Mesothelial cell of epicardium (in vitro differentiated cells): ENCODE results near the gene THOP1. TPM values are rescaled to one million over a fixed set of nuclear protein-coding genes. Genes with fewer than 3 reads are reported as not detected.

Experiments used
- DNase-seq, 2 experiments: peaks; one replicate each; pipeline ENCODE4 v3.0.0; 2021; ENCODE audit warnings: low spot score in 2 of 2; ENCODE audit not compliant: unreplicated experiment in 2 of 2
- H3K27ac Mint-ChIP-seq: 2 replicates; pipeline ENCODE4 v1.8.0; 2021; ENCODE audit warnings: mixed read lengths
- H3K27me3 Mint-ChIP-seq: 2 replicates; pipeline ENCODE4 v1.8.0; 2021; ENCODE audit warnings: low read depth, mixed read lengths
- H3K36me3 Mint-ChIP-seq: 2 replicates; pipeline ENCODE4 v1.8.0; 2021; ENCODE audit warnings: mixed read lengths
- H3K4me1 Mint-ChIP-seq: 2 replicates; pipeline ENCODE4 v1.8.0; 2021; ENCODE audit warnings: mixed read lengths
- H3K4me3 Mint-ChIP-seq: 2 replicates; pipeline ENCODE4 v1.8.0; 2021; ENCODE audit warnings: mild to moderate bottlenecking, moderate library complexity, mixed read lengths
- H3K9me3 Mint-ChIP-seq: 2 replicates; pipeline ENCODE4 v1.8.0; 2021; ENCODE audit warnings: mixed read lengths
- total RNA-seq: library from RNA; stranded (reverse); gene quantifications from 3 replicates; pipeline ENCODE4 v1.2.1, GENCODE V29; 2021
- TF ChIP-seq, protein P1 (sequence below): fragments of 200-600 bp; sonication (generic); IDR thresholded peaks from one replicate; pipeline ENCODE4 v1.5.0; 2021; ENCODE audit warnings: antibody characterized with exemption; ENCODE audit not compliant: unreplicated experiment

Gene THOP1
- total RNA-seq, 1 donor from 2014 or later, result 80.8 TPM

DNA sequence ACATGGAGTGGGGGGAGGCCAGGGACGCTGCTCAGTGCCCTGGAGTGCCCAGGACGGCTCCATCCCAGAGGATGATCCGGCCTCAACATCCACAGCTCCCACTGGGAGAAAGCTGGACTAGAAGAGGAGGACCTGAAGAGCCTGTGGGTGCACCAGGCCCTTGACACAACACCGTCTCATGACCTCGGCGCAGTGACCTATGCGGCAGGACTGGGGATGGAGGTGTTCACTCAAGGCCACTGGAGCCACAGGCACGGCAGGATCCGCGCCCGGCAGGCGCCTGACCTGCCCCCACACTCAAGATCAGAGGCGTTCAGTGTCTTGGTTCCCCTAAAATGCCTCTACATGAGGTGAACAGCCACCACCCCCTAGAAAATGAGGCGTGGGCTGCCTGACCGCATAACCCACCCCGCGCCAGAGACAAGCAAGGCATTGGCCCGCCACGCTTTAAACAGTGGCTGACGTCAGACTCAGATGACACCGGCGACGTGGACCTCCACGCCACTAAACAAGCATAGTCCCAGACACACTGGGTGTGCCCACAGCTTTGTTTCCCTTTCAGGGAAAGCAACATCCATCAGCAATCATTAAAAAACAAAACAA lies 10.2 kb upstream of the THOP1 start:
- Mint-ChIP-seq H3K4me1 (peaks cover under 1% of the 10 kb centered on the region), H3K27ac (no peak overlapping the region)

DNA sequence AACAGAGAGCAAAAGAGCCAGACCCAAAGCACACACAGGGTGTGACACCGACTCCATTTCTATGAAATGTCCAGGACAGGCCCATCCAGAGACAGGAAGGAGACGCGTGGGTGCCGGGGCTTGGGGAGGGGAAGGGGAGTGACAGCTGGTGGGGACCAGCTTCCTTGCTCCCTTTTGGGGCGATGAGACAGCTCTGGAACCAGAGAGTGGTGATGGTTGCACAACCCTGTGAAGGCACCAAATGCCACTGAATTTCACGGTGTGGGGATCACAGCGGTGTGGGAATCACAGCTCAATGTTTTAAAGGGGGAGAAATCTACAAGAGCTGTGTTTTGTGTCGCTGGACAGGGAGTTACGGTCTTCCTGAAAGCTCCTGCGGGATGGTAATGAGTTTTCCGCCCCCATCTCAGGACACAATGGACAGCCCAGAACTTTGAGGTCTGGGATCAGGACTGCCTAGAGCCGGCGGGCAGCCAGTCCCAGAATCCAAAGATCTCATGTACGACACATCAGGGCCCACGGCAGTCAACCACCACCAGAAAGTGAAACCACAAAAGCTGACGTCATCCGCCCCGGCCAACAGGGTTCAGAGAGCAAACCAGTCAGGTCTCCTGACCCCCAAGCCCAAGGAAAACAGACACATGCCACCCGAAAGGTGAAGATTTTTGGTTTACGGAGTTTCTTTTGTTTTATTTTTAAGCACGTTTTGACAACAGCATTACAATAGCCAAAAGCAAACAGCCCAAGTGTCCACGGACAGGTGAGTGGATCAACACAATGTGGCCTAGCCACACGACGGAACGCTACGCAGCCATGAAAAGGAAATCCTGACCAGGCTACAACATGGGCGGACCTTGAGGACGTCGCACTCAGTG lies 9.5 kb upstream of the THOP1 start:
- Mint-ChIP-seq H3K4me3 (no peak overlapping the region), H3K27me3 (no peaks in the 10 kb centered on the region), H3K9me3 (no peaks in the 10 kb centered on the region), H3K27ac (no peak overlapping the region), H3K36me3 (peaks cover 21% of the 10 kb centered on the region), H3K4me1 (peaks cover 4% of the 10 kb centered on the region)
- TF ChIP-seq, protein P1, sequence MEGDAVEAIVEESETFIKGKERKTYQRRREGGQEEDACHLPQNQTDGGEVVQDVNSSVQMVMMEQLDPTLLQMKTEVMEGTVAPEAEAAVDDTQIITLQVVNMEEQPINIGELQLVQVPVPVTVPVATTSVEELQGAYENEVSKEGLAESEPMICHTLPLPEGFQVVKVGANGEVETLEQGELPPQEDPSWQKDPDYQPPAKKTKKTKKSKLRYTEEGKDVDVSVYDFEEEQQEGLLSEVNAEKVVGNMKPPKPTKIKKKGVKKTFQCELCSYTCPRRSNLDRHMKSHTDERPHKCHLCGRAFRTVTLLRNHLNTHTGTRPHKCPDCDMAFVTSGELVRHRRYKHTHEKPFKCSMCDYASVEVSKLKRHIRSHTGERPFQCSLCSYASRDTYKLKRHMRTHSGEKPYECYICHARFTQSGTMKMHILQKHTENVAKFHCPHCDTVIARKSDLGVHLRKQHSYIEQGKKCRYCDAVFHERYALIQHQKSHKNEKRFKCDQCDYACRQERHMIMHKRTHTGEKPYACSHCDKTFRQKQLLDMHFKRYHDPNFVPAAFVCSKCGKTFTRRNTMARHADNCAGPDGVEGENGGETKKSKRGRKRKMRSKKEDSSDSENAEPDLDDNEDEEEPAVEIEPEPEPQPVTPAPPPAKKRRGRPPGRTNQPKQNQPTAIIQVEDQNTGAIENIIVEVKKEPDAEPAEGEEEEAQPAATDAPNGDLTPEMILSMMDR, result no peak
- DNase-seq, result no peak

More for the DNA sequence above, 10.2 kb upstream of the THOP1 start:
- TF ChIP-seq, protein P1, result no peak
- no peak overlapping the region for H3K4me3 Mint-ChIP-seq
- peaks cover 17% of the 10 kb centered on the region for H3K36me3 Mint-ChIP-seq
- H3K9me3 Mint-ChIP-seq, result no peaks in the 10 kb centered on the region
- DNase-seq, result no peak
- no peaks in the 10 kb centered on the region for H3K27me3 Mint-ChIP-seq

DNA sequence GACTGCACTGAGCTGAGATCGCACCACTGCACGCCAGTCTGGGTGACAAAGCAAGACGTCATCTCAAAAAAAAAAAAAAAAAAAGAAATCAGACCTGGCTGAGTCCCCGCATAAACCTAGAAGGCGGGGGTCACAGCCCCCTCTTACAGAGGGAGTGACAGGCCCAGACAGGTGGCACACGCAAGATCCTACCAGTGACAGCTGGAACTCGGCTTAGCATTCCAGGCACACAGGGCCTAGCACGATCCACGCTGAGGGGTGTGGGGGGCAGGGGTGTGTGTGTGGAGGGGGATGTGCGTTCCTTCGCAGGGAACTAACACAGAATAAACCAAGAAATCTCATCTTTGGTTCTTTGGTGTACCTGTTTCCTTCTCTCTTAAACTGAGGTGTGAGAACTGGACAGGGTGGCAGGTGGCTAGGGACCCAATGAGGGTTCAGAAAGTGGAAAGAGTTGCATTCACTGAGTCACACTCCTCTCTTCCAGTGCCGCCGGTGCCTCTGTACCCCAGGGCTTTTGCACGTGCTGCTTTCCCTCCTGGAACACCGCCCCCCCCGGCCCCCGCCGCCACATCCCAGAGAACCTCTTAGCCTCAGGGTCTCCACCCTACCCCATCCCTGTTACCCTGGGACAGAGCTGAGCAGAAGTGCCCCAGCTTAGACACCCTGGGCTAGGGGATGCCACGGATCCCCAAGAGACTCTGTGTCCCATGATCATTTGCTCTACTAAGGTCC lies 7.2 kb upstream of the THOP1 start:
- Mint-ChIP-seq H3K27me3 (no peaks in the 10 kb centered on the region), H3K9me3 (no peaks in the 10 kb centered on the region), H3K27ac (no peak overlapping the region), H3K36me3 (peaks cover 19% of the 10 kb centered on the region), H3K4me1 (peaks cover 14% of the 10 kb centered on the region), H3K4me3 (no peak overlapping the region)
- TF ChIP-seq, protein P1, result no peak
- DNase-seq, result no peak

DNA sequence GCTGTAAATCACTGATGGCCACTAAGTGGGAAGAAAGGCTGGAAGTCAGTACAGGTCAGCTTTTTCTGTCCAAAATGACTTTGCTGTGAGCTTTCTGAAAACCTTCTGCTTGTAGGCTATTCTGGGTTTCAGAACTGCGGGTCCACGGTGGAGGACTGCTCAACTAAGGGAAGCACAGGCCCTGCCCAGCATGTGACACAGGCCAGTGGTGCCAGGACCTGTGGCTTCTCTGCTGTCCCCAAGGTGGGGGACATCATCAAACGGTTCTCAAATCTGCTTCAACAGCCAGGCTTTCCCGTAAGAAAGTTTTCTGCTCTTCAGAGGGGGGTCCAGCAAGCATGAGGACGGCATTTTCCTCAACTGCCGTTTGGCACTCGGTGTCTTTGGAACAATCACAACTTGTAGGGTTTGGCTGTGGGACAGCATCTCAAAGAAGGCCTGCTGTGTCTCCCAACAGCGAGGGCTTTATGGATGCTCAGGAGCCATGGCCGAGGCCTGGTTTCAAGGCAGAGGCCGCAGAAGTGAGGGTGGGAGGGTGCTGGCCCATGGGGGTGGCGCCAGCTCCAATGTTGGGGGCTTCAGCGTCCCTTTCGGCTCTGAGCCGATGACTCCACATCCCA lies 6.1 kb upstream of the THOP1 start:
- H3K27ac Mint-ChIP-seq, result no peak overlapping the region
- H3K36me3 Mint-ChIP-seq, result peaks cover 19% of the 10 kb centered on the region
- H3K27me3 Mint-ChIP-seq, result no peaks in the 10 kb centered on the region
- TF ChIP-seq, protein P1, result no peak
- no peak overlapping the region for H3K4me3 Mint-ChIP-seq
- no peak for DNase-seq
- H3K9me3 Mint-ChIP-seq, result no peaks in the 10 kb centered on the region
- peaks cover 22% of the 10 kb centered on the region for H3K4me1 Mint-ChIP-seq

DNA sequence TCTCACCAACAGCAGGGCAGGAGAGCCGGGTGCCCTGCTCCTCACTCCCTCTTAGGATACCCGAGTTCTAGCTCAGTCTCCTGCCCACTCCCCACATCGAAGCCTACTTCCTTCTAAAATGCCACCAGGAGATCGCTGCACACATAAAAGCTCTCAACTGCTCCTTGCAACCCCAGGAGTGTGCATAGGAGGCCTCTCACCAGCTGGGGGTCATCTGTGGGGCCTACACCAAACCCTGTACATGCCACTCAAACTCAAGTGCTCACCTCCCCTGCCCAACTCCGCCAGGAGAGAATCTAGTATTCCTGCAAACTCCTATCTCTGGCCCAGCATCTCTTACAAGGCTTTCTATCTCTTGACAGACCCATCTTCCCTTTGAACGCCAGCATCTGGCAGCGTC lies 5.0 kb upstream of the THOP1 start:
- TF ChIP-seq, protein P1, result no peak
- Mint-ChIP-seq H3K4me1 (peaks cover 29% of the 10 kb centered on the region), H3K27ac (peak overlapping the region; percentile 17), H3K9me3 (no peaks in the 10 kb centered on the region), H3K27me3 (no peaks in the 10 kb centered on the region), H3K4me3 (peak overlapping the region; percentile 5), H3K36me3 (peaks cover 15% of the 10 kb centered on the region)
- DNase-seq, result no peak
